ENCODE measurements around the gene CSNK2A3. TPM values are rescaled to one million over a fixed set of nuclear protein-coding genes. Genes with fewer than 3 reads are reported as not detected.
"Not testable (repeated sequence)": the region's sequence is repeated elsewhere in the genome, so short reads cannot be mapped to it uniquely, and the experiment has no call there.

CSNK2A3 gene
- 1 to 10 TPM in 5 of 12 donors, under 1 TPM in 5, not detected in 2; 0.38 to 2.2 (median 1.0) TPM for polyA plus RNA-seq (ENCODE audit: insufficient read length in 12 of 12)
- long read RNA-seq, donor 1, transcript CSNK2A3-201 (1 exons, 1,416 nt): major isoform, 9 of 9 reads
- long read RNA-seq, donor 1, partial matches to known transcripts: 0 of 9 reads
- long read RNA-seq, donor 1, other reads (novel, unspliced or antisense): 0 of 9 reads
- long read RNA-seq, donor 2, partial matches to known transcripts: 0 of 1 reads
- long read RNA-seq, donor 2, other reads (novel, unspliced or antisense): 0 of 1 reads
- long read RNA-seq, donor 3, partial matches to known transcripts: 0 of 2 reads
- long read RNA-seq, donor 3, other reads (novel, unspliced or antisense): 0 of 2 reads
- long read RNA-seq, donor 4: 0 reads
- long read RNA-seq, donor 5: 0 reads
- long read RNA-seq, donor 6, partial matches to known transcripts: 0 of 2 reads
- long read RNA-seq, donor 6, other reads (novel, unspliced or antisense): 0 of 2 reads
- long read RNA-seq, donor 7, partial matches to known transcripts: 0 of 3 reads
- long read RNA-seq, donor 7, other reads (novel, unspliced or antisense): 0 of 3 reads
- long read RNA-seq, donor 8, partial matches to known transcripts: 0 of 2 reads
- long read RNA-seq, donor 8, other reads (novel, unspliced or antisense): 0 of 2 reads
- long read RNA-seq, donor 9, transcript CSNK2A3-201 (1 exons, 1,416 nt): major isoform, 5 of 5 reads
- long read RNA-seq, donor 9, partial matches to known transcripts: 0 of 5 reads
- long read RNA-seq, donor 9, other reads (novel, unspliced or antisense): 0 of 5 reads
- long read RNA-seq, donor 10, partial matches to known transcripts: 0 of 1 reads
- long read RNA-seq, donor 10, other reads (novel, unspliced or antisense): 0 of 1 reads
- long read RNA-seq, donor 11, transcript CSNK2A3-201 (1 exons, 1,416 nt): major isoform, 7 of 7 reads
- long read RNA-seq, donor 11, partial matches to known transcripts: 0 of 7 reads
- long read RNA-seq, donor 11, other reads (novel, unspliced or antisense): 0 of 7 reads

DNA sequence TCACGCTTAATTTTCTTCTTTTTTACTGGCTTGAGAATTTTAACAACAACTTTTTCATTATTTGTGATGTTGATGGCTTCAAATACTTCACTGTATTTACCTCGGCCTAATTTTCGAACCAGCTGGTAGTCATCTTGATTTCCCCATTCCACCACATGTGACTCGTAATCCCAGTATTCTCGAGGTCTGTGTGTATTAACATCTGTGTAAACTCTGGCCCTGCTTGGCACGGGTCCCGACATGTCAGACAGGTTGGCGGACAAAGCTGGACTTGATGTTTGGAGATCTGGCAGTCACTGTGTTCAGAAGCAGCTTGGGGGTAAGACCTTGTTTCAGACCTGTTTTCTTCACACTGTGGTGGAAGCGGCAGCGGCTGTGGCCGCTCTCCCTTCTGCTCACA is at the start of gene CSNK2A3:
TSS of gene CSNK2A3 (minus strand) at position 373 of the 400 bp plus-strand sequence. CDS start at position 242, 131 bp downstream.
- not testable (repeated sequence) for DNase-seq

DNA sequence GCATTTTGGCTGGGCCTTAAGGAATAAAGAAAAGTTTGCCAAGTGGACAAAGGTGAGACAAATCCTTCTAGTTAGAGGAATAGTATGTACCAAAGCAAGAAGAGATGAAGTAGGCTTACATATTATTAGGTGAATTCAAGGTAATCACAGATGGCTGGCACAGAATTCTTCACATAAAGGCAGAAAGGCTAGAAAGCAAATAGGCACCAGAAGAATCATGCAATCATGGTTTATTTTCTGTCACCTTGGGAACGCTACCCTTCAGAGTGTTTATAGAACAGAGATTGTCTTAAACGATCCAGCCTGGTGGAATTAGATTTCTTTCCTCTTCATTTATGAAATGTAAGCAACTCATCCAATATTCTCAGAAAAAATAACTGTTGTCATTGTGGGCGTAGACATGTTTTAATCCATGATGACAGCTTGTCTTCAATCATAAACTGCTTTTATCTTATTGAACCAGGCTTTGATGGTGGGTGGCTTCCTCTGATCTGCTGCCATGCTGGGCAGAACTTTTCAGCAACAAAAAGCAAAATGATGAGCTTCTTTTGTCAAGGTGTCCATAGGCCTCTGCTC is 49.0 kb upstream of the CSNK2A3 start:
- no peak for DNase-seq

DNA sequence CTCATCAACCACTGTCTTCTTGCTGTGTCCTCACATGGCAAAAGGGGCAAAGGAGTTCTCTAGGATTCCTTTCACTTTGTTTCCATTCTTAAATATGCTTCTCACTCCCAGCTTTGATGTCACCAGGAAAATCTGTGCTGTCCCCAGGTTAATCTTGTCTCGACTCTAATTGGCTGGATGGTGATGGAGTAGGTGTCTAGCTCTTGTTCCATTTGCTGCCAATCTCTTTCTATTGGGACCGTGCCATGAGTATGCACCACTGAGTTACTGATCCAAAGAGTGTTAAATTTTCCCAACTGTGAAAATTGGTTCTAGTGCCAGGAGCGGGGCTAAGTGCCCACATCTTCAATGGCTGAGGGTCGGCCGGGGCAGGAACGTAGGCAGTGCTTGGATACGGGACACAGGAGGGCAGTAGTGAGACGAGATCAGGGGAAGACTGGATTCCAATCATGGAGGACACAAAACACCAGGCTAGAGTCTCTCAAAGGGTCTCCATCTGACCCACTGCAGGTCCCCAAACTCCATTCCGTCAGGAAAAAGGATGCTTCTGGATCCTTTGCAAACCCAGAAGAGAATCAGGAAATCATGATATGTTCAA is 47.7 kb upstream of the CSNK2A3 start:
- no peak for DNase-seq

DNA sequence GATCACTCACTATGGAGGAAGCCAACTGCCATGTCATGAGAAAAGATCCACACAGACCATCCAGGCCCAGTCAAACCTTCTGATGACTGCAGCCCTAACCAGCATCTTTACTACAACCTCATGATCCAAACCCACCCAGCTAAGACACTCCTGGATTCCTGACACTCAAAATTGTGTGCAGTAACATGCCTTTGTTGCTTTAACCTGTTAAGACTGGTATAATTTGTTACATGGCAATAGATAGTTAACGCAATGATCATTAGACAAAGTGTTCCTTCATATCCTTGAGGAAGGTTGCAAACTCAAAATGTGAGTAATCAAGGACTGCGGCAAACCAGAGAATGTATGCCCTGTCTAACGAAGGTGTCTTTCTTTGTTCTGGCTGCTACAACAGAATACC is 47.1 kb upstream of the CSNK2A3 start:
- no peak for DNase-seq

DNA sequence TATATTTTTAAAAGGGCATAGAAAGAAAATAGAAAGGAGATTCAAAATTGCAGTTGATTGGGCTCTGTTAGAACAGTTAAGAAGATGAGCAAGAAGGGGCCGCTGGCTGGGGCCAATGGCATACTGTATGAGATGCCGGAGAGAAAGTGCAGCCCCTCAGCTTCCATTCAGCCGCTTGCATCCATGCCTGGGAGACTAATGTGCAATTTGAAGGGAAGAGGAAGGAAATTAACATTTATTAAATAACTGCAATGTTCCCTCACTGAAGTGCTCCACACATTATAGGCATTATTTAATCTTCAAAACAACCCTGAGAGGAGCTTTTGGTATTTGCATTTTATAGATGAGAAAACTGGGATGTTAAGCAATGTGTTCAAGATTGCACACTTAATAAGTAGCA is 44.7 kb upstream of the CSNK2A3 start:
- no peak for DNase-seq

DNA sequence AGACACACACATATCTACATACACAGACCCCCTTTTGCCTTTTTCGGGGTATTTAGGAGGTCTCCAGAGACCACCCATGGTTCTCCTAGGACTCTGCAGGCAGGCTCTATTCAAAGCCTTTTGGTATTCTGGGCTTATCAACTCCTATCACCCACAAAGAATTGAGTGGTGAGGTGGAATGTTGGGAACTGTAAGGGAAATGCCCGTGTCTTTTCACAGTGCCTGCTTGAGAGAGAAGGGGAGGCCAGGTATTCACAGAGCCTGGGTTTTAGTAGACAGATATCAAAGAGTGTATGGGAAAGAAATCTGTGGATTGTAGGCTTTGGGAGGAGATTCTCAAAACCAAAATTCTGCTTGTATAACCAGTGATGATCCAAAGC is 44.0 kb upstream of the CSNK2A3 start:
- no peak for DNase-seq

DNA sequence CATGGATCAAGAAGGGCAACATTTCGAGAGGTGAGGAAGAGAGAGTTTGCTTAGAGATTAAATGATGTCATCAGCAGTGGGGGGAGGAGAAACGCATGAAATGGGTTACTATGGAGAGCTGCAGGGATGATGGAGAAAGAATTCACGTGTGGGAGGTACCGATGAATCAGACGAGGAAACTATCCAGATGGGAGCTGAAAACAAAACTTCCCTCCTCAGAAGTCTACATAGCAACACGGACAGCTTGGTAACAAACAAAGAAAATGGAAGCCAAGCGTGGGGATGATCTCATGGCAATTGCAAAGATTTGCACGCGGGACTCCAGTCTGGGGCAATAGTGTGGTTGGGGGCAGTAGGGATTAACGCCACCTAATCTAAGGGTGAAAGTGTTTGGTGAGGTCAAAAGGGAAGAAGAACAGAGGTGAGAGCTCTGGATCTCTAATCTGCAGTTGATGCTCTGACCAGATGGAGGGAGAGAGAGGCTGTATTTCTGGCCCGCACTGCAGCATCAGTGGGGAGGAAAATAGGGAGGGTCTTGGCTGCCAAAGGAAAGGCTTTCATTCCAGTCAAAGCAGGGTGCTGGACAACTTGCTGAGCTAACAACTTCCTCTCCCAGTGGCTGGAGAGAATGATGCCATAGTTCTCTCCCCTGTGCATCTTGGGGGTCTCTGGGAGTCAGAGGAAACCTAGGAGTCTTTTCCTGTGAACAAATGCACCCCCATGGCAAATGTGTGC is 43.4 kb upstream of the CSNK2A3 start:
- peak; percentile 74 for DNase-seq

DNA sequence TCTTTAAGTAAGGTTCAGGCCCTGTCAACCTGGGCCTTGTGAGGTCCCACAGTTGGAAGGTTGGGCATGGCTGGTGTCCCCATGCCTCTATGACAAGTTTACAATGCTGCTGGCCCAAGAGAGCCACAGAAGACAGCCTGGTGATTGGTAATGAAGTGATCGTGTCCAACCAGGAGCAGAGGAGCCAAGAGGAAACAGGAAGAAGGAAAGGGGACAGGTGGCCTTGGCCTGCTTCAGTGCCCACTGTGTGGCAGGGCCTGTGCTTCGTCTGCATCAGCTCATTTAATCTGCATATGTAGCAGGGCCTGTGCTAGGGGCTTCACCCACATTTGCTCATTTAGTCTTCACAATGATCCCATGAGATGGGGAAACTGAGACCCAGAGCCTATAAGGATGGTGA is 42.1 kb upstream of the CSNK2A3 start:
- DNase-seq: no peak

DNA sequence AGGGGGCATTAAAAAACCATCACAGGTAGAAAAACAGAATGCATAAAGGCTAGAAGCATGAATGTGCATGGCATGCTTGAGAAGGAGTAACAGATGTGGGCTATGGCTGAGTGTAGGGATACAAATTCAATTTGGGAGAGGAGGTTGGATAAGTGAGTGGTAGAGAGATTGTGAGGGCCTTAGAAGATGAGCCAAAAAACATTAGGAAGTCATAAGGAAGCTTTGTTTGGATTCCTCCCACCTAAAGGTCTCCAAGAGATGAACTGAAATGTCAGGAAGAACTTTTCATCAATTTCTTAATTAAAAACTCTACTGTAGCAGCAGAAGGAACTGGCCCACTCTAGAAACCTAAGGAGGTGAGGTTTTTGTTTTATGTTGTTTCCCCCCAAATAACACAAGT is 41.2 kb upstream of the CSNK2A3 start:
- DNase-seq: no peak

DNA sequence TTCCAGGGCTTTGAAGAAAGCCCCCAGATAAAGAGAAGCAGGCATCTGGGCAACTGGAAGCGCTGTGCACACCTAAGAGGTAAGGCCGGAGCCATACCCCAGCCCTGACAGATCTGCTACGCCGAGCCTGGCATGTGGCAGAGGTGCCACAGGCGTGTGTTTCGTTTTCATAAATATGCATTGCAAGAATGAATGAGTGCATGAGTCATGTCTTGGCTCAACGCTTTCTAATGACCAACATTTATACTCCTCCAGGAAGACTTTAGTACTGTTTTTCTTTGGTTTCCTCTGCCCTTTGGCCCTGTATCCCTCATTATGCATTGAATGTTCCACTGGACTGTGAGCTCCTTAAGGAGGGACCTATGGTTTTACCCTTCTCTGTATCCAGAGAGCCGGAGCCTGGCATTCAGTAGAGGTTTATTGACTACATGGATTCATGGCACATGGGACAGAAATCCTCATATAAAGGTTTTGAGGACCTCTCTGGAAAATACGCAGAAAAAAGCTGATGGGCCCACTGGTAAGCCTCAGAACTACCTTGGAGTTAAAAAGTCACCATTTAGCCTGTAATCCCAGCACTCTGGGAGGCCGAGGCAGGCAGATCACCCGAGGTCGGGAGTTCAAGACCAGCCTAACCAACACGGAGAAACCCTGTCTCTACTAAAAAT is 38.9 kb upstream of the CSNK2A3 start:
- no peak for DNase-seq

DNA sequence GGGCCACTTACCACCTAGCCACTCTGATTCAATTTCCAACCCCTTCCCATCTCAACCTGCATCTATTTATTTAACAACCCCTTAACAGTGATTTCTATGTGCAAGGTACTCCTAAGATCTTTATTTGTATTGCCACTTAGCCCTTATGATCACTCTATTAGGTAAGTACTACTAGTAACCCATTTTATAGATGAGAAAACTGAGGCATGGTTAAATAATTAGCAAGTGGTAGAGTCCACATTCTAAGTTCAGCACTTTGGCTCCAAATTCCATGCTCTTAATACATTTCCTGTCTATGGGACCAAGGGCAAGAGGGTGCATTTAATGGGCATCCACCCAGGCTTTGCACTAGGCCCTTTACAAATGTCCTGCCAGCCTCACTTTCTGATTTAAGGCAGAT is 38.1 kb upstream of the CSNK2A3 start:
- no peak for DNase-seq

DNA sequence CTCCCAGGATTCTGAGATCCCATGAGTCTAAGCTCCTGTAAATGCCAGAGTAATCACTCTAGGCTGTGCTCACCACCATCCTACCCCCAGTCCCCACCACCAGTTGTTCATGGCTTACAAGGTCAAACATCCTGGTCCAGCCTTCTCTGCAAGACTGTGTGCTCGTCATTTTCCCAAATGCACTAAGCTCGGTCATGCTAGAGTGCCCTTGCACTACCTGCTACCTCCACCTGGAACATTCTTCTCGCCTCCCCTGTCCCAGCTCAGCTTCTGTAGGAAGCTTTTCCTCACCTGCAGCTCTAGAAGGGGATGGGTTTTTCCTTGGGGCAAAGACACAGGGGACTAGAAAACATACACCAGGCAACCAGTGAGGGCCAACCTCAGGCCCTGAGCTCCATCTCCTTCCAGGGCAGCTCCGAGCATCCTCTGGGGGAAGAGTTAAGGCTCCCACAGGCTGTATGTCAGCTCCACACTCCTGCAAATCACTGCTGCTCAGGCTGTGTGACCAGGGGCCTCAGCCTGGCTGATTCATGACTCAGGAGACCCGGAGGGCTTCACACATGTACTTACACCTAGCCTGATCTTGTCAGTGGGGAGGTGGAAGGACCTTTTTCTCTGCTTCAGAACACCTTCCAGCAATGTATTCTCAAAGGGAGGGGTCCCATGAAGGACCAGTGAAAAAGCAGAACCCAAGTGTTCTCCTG is 37.2 kb upstream of the CSNK2A3 start:
- DNase-seq: no peak

DNA sequence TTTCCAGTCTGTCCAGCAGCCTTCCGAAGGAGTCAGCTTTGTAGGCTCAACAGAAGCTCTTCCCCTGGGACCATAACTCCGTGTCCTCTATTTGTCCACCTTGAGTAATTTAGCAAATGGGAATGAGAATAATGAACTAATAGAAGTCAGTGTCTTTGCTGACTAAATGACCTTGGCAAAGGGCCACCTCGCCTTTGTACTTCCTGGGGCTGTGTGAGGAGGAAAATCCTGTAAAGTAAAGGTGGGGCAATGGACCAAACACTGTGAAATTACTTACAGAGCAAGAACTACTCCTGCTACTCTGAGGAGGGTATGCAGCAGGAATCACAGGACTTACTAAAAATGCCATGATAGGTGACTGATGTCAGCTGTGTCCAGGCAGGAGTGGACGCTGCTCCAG is 36.2 kb upstream of the CSNK2A3 start:
- no peak for DNase-seq

DNA sequence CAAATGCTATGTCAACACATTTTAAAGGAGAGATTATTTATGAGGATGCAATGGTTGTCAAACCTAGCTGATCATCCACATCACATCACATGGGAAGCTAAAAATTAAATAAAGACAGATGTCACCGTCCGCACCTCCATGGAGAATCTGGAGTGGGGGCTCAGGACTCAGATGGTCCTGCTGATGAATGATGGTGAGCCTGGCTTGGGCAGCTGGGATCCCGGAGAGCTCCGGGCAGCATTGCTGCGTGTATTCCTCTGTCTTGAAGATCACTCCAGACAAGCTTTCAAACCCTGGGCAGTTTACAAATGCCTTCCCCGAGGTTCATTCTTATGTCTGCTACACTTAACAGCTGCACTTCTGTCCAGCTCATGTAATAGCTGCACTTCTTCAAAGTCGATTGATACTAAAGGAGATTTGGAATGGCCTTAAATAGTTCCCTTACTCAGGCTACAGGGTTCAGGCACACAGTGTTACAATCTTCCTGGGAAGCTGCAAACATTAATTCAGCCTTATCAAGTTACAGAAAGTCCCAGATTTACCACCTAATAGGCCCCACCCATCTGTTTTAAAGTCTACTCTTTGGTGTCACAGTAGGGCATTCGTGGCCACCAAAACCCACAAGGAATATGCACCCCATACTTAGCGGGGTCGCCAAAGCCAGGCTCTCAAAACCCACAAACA is 34.7 kb upstream of the CSNK2A3 start:
- DNase-seq: no peak

DNA sequence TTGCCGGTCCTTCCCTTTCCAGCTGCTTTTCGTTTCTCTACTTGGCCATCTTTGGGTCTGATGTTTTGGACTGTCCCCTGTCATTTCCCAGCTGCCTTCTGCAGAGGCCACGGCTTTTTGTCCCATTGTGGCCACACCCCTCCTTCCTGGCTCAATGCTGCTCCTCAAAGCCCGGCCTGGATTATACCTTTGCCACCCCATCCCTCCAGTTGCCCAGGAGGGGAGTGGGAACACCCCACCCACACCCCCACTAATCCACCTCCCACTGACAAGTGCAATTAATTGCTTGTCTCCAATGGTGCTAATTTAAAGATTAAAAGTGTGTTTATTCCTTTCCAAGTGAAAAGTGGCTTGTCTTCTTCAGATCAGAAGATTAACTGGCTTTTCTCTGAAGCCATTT is 34.2 kb upstream of the CSNK2A3 start:
- no peak for DNase-seq

DNA sequence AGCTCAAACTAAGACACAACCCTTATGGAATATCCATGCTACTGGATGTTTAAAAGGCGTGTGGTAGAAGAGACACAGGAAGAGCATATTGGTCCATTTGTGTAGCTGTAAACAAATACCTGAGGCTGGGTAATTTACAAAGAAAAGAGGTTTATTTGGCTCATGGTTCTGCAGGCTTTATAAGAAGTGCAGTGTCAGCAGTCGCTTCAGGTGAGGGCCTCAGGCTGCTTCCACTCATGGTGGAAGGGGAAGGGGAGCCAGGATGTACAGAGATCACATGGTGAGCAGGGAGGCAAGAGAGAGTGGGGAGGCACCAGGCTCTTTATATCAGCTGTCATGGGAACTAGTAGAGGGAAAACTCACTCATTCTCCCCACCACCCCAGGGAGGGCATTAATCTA is 31.8 kb upstream of the CSNK2A3 start:
- DNase-seq: no peak

DNA sequence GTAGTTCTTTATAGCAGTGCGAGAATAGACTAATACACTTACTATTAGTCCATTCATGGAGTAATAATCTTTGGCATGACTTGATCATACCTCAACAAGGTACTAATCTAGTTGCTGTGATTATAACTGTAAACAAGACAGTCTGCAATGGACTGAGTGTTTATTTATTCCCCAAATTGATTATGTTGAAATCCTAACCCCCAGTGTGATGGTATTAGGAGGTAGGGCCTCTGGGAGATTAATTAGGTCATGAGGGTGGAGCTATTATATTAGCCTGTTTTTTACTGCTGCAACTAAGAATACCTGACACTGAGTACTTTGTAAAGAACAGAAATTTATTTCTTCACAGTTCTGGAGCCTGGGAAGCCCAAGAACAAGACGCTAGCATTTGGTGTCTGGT is 30.9 kb upstream of the CSNK2A3 start:
- no peak for DNase-seq

DNA sequence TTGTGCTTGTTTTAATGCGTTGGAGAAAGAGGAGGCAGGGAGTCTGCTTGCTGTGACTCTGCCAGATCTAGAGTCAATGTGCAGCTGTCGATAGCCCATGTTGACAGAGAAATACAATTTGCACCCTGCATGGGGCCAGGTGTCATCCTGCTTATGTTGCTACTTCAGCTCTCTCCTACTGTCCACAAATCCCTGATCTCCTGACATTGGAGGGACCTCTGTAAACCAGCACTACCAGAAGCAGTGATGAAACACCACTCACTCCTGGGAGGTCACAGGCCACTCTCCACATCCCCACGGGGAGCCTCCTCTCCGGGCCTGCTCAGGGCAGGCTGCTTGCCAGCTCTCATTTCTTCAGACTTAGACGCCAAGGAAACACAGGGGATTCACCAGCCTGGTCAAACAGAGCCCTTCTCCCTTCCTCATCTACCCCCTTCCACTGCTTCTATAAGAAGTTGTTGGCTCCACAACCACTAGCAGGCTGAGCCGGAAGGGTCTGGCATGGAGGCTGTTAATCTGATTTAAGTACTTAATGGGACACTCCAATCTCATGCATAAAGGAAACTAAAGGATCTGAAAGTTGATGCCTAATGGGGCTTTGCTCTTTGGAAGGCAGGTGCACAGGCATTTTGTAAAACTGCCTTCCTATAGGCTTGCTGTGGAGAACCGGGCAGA is 29.9 kb upstream of the CSNK2A3 start:
- no peak for DNase-seq
